ENCODE measurements around the gene EIF4A3. TPM values are rescaled to one million over a fixed set of nuclear protein-coding genes. Genes with fewer than 3 reads are reported as not detected.

The EIF4A3 gene
- total and polyA plus RNA-seq, 9 donors: 71.2 to 114 (median 87.8) TPM

GRCh38 chr17:80141463-80142165 lies 5.3 kb downstream of the EIF4A3 start:
- Histone ChIP-seq H3K27ac (no peak overlapping the region), H3K27me3 (no peaks in the 10 kb centered on the region), H3K4me1 (ENCODE audit: insufficient read depth) (peaks cover 7% of the 10 kb centered on the region), H3K36me3 (peaks cover 2% of the 10 kb centered on the region), H3K9me3 (no peaks in the 10 kb centered on the region), H3K4me3 (no peak overlapping the region)
- TF ChIP-seq POLR2A (IDR thresholded peaks at IDR 0.05) (no peak), EP300 (IDR thresholded peaks at IDR 0.05) (no peak)
- TF ChIP-seq, protein P1, sequence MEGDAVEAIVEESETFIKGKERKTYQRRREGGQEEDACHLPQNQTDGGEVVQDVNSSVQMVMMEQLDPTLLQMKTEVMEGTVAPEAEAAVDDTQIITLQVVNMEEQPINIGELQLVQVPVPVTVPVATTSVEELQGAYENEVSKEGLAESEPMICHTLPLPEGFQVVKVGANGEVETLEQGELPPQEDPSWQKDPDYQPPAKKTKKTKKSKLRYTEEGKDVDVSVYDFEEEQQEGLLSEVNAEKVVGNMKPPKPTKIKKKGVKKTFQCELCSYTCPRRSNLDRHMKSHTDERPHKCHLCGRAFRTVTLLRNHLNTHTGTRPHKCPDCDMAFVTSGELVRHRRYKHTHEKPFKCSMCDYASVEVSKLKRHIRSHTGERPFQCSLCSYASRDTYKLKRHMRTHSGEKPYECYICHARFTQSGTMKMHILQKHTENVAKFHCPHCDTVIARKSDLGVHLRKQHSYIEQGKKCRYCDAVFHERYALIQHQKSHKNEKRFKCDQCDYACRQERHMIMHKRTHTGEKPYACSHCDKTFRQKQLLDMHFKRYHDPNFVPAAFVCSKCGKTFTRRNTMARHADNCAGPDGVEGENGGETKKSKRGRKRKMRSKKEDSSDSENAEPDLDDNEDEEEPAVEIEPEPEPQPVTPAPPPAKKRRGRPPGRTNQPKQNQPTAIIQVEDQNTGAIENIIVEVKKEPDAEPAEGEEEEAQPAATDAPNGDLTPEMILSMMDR (IDR thresholded peaks at IDR 0.05): no peak
- intact Hi-C loops (cut with DNase I): no loop called here
- no peak for DNase-seq
- 88 to 92% (median 89%) methylated on average over 7 of the region's 7 CpGs for WGBS, 3 donors

- TF ChIP-seq, protein P1 (IDR thresholded peaks at IDR 0.05): no peak
- TF ChIP-seq POLR2A (IDR thresholded peaks at IDR 0.05): no peak
- no peak for TF ChIP-seq EP300 (IDR thresholded peaks at IDR 0.05)
- no peak overlapping the region for H3K4me3 ChIP-seq
- H3K27ac ChIP-seq: no peak overlapping the region
- 89 to 90% (median 90%) methylated on average over 18 of the region's 18 CpGs for WGBS, 3 donors
- no peaks in the 10 kb centered on the region for H3K27me3 ChIP-seq
- intact Hi-C loops (cut with DNase I): loop anchor here in 1 of 4 donors (5.0 kb wide), 1 partner anchor 1367 kb away; no protein-coding TSS in a partner anchor
- H3K9me3 ChIP-seq: no peaks in the 10 kb centered on the region
- DNase-seq: no peak
- no peaks in the 10 kb centered on the region for H3K4me1 ChIP-seq (ENCODE audit: insufficient read depth)
- peaks cover 2% of the 10 kb centered on the region for H3K36me3 ChIP-seq
Observed at GRCh38 chr17:80138856-80139426, 8.0 kb downstream of the EIF4A3 start.

GRCh38 chr17:80137131-80137530 lies 9.8 kb downstream of the EIF4A3 start:
- no peak for DNase-seq
- no peak overlapping the region for H3K4me3 ChIP-seq
- no peaks in the 10 kb centered on the region for H3K9me3 ChIP-seq
- WGBS, 3 donors: 89 to 94% (median 93%) methylated on average over 9 of the region's 9 CpGs
- H3K27ac ChIP-seq: no peak overlapping the region
- no peaks in the 10 kb centered on the region for H3K4me1 ChIP-seq (ENCODE audit: insufficient read depth)
- H3K36me3 ChIP-seq: peaks cover 2% of the 10 kb centered on the region
- intact Hi-C loops (cut with DNase I): loop anchor here in 1 of 4 donors (5.0 kb wide), 1 partner anchor 1365 kb away; no protein-coding TSS in a partner anchor
- TF ChIP-seq EP300 (IDR thresholded peaks at IDR 0.05) (no peak), POLR2A (IDR thresholded peaks at IDR 0.05) (no peak)
- TF ChIP-seq, protein P1 (IDR thresholded peaks at IDR 0.05): no peak
- no peaks in the 10 kb centered on the region for H3K27me3 ChIP-seq

DNA sequence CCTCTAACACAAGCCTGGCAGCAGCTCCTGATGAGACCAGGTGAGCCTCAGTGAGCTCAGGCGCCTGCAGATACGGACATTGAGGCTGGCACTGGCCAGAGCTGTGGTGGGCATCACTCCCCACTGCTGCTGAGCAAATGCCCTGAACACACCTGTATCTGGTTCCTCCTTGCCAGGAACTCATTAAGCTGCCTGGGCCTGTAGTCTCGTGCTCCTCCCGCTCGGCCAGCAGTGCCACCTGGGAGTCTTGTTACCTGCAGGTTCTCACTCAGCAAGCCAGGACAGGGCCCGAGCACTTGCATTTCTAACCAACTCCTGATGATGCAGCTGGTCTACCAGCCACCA lies 13.3 kb downstream of the EIF4A3 start:
- Histone ChIP-seq H3K27ac (no peak overlapping the region), H3K36me3 (peaks cover 2% of the 10 kb centered on the region), H3K4me3 (no peak overlapping the region), H3K4me1 (ENCODE audit: insufficient read depth) (no peaks in the 10 kb centered on the region), H3K27me3 (no peaks in the 10 kb centered on the region), H3K9me3 (no peaks in the 10 kb centered on the region)
- intact Hi-C loops (cut with DNase I): no loop called here
- TF ChIP-seq EP300 (IDR thresholded peaks at IDR 0.05) (no peak), POLR2A (IDR thresholded peaks at IDR 0.05) (no peak)
- TF ChIP-seq, protein P1 (IDR thresholded peaks at IDR 0.05): no peak
- WGBS, 3 donors: 93 to 95% (median 94%) methylated on average over 6 of the region's 6 CpGs
- DNase-seq: no peak

All from ovary (tissue), 9 donors.